GM18520 (cell line): ENCODE results near the gene GALNT18.

Source experiments
- ATAC-seq: cut with Tn5 transposase; IDR thresholded peaks from one replicate; pipeline ENCODE4 v1.9.1; 2021; ENCODE audit not compliant: unreplicated experiment

GALNT18 gene

GRCh38 chr11:11624926-11625325, 3.1 kb upstream of the GALNT18 start:
- no peak for ATAC-seq

- no peak for ATAC-seq
Observed at GRCh38 chr11:11624204-11624603, 2.4 kb upstream of the GALNT18 start.

- ATAC-seq = no peak
Observed at GRCh38 chr11:11622772-11623171, 967 bp upstream of the GALNT18 start.

- no peak for ATAC-seq
Observed at GRCh38 chr11:11622340-11622706, 518 bp upstream of the GALNT18 start.

- no peak for ATAC-seq
Observed at GRCh38 chr11:11620921-11621572, 758 bp downstream of the GALNT18 start.

GRCh38 chr11:11620173-11620920, 1.5 kb downstream of the GALNT18 start:
- no peak for ATAC-seq

- no peak for ATAC-seq
Observed at GRCh38 chr11:11618973-11619435, 2.8 kb downstream of the GALNT18 start.

- no peak for ATAC-seq
Observed at GRCh38 chr11:11615086-11615485, 6.7 kb downstream of the GALNT18 start.

GRCh38 chr11:11612439-11612838, 9.4 kb downstream of the GALNT18 start:
- no peak for ATAC-seq

GRCh38 chr11:11611381-11611780, 10.4 kb downstream of the GALNT18 start:
- no peak for ATAC-seq

GRCh38 chr11:11608783-11609232, 13.0 kb downstream of the GALNT18 start:
- ATAC-seq = no peak

GRCh38 chr11:11607772-11608171, 14.0 kb downstream of the GALNT18 start:
- no peak for ATAC-seq

- no peak for ATAC-seq
Observed at GRCh38 chr11:11605821-11606450, 15.9 kb downstream of the GALNT18 start.

- no peak for ATAC-seq
Observed at GRCh38 chr11:11605181-11605580, 16.6 kb downstream of the GALNT18 start.

- no peak for ATAC-seq
Observed at GRCh38 chr11:11604370-11604990, 17.3 kb downstream of the GALNT18 start.

GRCh38 chr11:11602011-11602410, 19.8 kb downstream of the GALNT18 start:
- ATAC-seq = no peak

GRCh38 chr11:11600288-11600687, 21.5 kb downstream of the GALNT18 start:
- ATAC-seq = no peak

GRCh38 chr11:11598243-11598642, 23.6 kb downstream of the GALNT18 start:
- no peak for ATAC-seq

- ATAC-seq = no peak
Observed at GRCh38 chr11:11594162-11594561, 27.6 kb downstream of the GALNT18 start.

- ATAC-seq = no peak
Observed at GRCh38 chr11:11592146-11592684, 29.6 kb downstream of the GALNT18 start.

- no peak for ATAC-seq
Observed at GRCh38 chr11:11589437-11589836, 32.4 kb downstream of the GALNT18 start.
